Ectodermal cell (in vitro differentiated cells): Measurements from ENCODE around the gene CDK10.

Experiments used
- H3K27ac ChIP-seq: 2 replicates; pipeline ENCODE4 v1.7.0; 2013; ENCODE audit warnings: mild to moderate bottlenecking, low read depth, low read length; ENCODE audit not compliant: insufficient read depth, poor library complexity, severe bottlenecking
- H3K27me3 ChIP-seq: 2 replicates; pipeline ENCODE4 v1.7.0; 2013; ENCODE audit warnings: mild to moderate bottlenecking, low read length; ENCODE audit not compliant: insufficient read depth, control insufficient read depth, poor library complexity, severe bottlenecking
- H3K36me3 ChIP-seq: one replicate; pipeline ENCODE4 v1.7.0; 2013; ENCODE audit warnings: low read length; ENCODE audit not compliant: control insufficient read depth, insufficient read depth
- H3K4me1 ChIP-seq: one replicate; pipeline ENCODE4 v1.7.0; 2013; ENCODE audit warnings: low read length; ENCODE audit not compliant: control insufficient read depth, insufficient read depth
- H3K4me3 ChIP-seq: 2 replicates; pipeline ENCODE4 v1.7.0; 2013; ENCODE audit warnings: low read depth, low read length, control low read depth; ENCODE audit not compliant: insufficient read depth
- H3K9me3 ChIP-seq: 2 replicates; pipeline ENCODE4 v1.7.0; 2013; ENCODE audit warnings: mild to moderate bottlenecking, low read length, moderate library complexity; ENCODE audit not compliant: control insufficient read depth
- WGBS, 2 experiments: methylation state at CpG; one replicate each; pipeline ENCODE4 v1.1.7; 2013; ENCODE audit warnings: missing lambda C conversion rate in 2 of 2; 5-methylcytosine and 5-hydroxymethylcytosine counted together

The CDK10 gene

GRCh38 chr16:89733792-89734191 is 47.3 kb downstream of the CDK10 start:
- Histone ChIP-seq H3K27ac (no peak overlapping the region), H3K36me3 (peaks cover 50% of the 10 kb centered on the region), H3K9me3 (no peaks in the 10 kb centered on the region), H3K4me3 (no peak overlapping the region), H3K4me1 (peaks cover 7% of the 10 kb centered on the region), H3K27me3 (no peaks in the 10 kb centered on the region)
- WGBS, 2 experiments = 91% methylated on average over 21 of the region's 21 CpGs

GRCh38 chr16:89736554-89736953 is 50.1 kb downstream of the CDK10 start:
- H3K27me3 ChIP-seq = no peaks in the 10 kb centered on the region
- peaks cover 68% of the 10 kb centered on the region for H3K36me3 ChIP-seq
- no peak overlapping the region for H3K27ac ChIP-seq
- no peaks in the 10 kb centered on the region for H3K4me1 ChIP-seq
- H3K9me3 ChIP-seq = no peaks in the 10 kb centered on the region
- 93 to 96% methylated on average over 3 of the region's 3 CpGs for WGBS, 2 experiments
- no peak overlapping the region for H3K4me3 ChIP-seq

GRCh38 chr16:89737341-89738071 is 51.0 kb downstream of the CDK10 start:
- Histone ChIP-seq H3K27ac (no peak overlapping the region), H3K36me3 (peaks cover 73% of the 10 kb centered on the region), H3K27me3 (no peaks in the 10 kb centered on the region), H3K4me1 (no peaks in the 10 kb centered on the region), H3K4me3 (no peak overlapping the region), H3K9me3 (no peaks in the 10 kb centered on the region)
- 92 to 97% methylated on average over 20 of the region's 20 CpGs for WGBS, 2 experiments

- 96 to 97% methylated on average over 14 of the region's 14 CpGs for WGBS, 2 experiments
- H3K36me3 ChIP-seq = peaks cover 73% of the 10 kb centered on the region
- no peaks in the 10 kb centered on the region for H3K4me1 ChIP-seq
- H3K27me3 ChIP-seq = no peaks in the 10 kb centered on the region
- no peak overlapping the region for H3K27ac ChIP-seq
- H3K4me3 ChIP-seq = no peak overlapping the region
- H3K9me3 ChIP-seq = no peaks in the 10 kb centered on the region
These were observed 51.5 kb downstream of the CDK10 start for GRCh38 chr16:89738072-89738377.

GRCh38 chr16:89738538-89739317 is 52.2 kb downstream of the CDK10 start:
- no peaks in the 10 kb centered on the region for H3K27me3 ChIP-seq
- H3K9me3 ChIP-seq = no peaks in the 10 kb centered on the region
- WGBS, 2 experiments = 93 to 94% methylated on average over 20 of the region's 20 CpGs
- H3K27ac ChIP-seq = no peak overlapping the region
- H3K36me3 ChIP-seq = peaks cover 67% of the 10 kb centered on the region
- no peak overlapping the region for H3K4me3 ChIP-seq
- H3K4me1 ChIP-seq = no peaks in the 10 kb centered on the region

GRCh38 chr16:89739383-89739782 is 52.9 kb downstream of the CDK10 start:
- WGBS, 2 experiments = 94 to 96% methylated on average over 9 of the region's 9 CpGs
- Histone ChIP-seq H3K9me3 (no peaks in the 10 kb centered on the region), H3K4me3 (no peak overlapping the region), H3K4me1 (no peaks in the 10 kb centered on the region), H3K27me3 (no peaks in the 10 kb centered on the region), H3K36me3 (peaks cover 60% of the 10 kb centered on the region), H3K27ac (no peak overlapping the region)

- H3K9me3 ChIP-seq = no peaks in the 10 kb centered on the region
- H3K27ac ChIP-seq = no peak overlapping the region
- WGBS, 2 experiments = 92 to 95% methylated on average over 11 of the region's 11 CpGs
These were observed 55.0 kb downstream of the CDK10 start for GRCh38 chr16:89741342-89742014.

GRCh38 chr16:89742948-89743347 is 56.5 kb downstream of the CDK10 start:
- Histone ChIP-seq H3K4me3 (no peak overlapping the region), H3K27me3 (no peaks in the 10 kb centered on the region), H3K27ac (no peak overlapping the region), H3K36me3 (peaks cover 48% of the 10 kb centered on the region), H3K9me3 (no peaks in the 10 kb centered on the region), H3K4me1 (no peaks in the 10 kb centered on the region)
- 95 to 99% methylated on average over 4 of the region's 4 CpGs for WGBS, 2 experiments

More at GRCh38 chr16:89741342-89742014, 55.0 kb downstream of the CDK10 start:
- no peaks in the 10 kb centered on the region for H3K27me3 ChIP-seq
- H3K36me3 ChIP-seq = peaks cover 53% of the 10 kb centered on the region
- H3K4me3 ChIP-seq = no peak overlapping the region
- H3K4me1 ChIP-seq = no peaks in the 10 kb centered on the region

- H3K4me3 ChIP-seq = no peak overlapping the region
- H3K4me1 ChIP-seq = no peaks in the 10 kb centered on the region
- no peaks in the 10 kb centered on the region for H3K27me3 ChIP-seq
- no peak overlapping the region for H3K27ac ChIP-seq
- peaks cover 33% of the 10 kb centered on the region for H3K36me3 ChIP-seq
- no peaks in the 10 kb centered on the region for H3K9me3 ChIP-seq
- 95% methylated on average over 16 of the region's 16 CpGs for WGBS, 2 experiments
These were observed 58.3 kb downstream of the CDK10 start for GRCh38 chr16:89744813-89745212.
